ENCODE results near the gene CTSF. TPM values are rescaled to one million over a fixed set of nuclear protein-coding genes. Genes with fewer than 3 reads are reported as not detected.

CTSF gene
- total and polyA plus RNA-seq, 2 of the 13 experiments (the other 11 are each of a cell fraction or from before 2014, with no cell fraction given): not detected

GRCh38 chr11:66616379-66617154 lies 48.2 kb upstream of the CTSF start, which contains the start of gene RBM14 (continued):
- peak; percentile 41; the same call in 1 of the 2 replicates for TF ChIP-seq ZNF691 (CRISPR knock-in tag; IDR thresholded peaks at IDR 0.05; ENCODE audit: borderline replicate concordance, low read depth)
- TF ChIP-seq ZNF510 (CRISPR knock-in tag; IDR thresholded peaks at IDR 0.05; ENCODE audit: low read depth): peak; percentile 56; the same call in 1 of the 2 replicates
- TF ChIP-seq LCORL (IDR thresholded peaks at IDR 0.05): no peak
- peak; percentile 37 for TF ChIP-seq LCORL (CRISPR knock-in tag; IDR thresholded peaks at IDR 0.05)
- peak; percentile 67 for TF ChIP-seq BRD4 (CRISPR knock-in tag; IDR thresholded peaks at IDR 0.05)
- TF ChIP-seq POLR2A (IDR thresholded peaks at IDR 0.05; ENCODE audit: insufficient read depth in 1 of 2, low read depth in 2 of 2, low read length in 2 of 2): peak; percentile 99
- 0 out of 2 replicates have a peak, but pooled peaks have one; percentile 1 for TF ChIP-seq SIX4 (CRISPR knock-in tag; IDR thresholded peaks at IDR 0.05)
- TF ChIP-seq THYN1 (CRISPR knock-in tag; IDR thresholded peaks at IDR 0.05; ENCODE audit: borderline replicate concordance, low read depth): no peak
- 0 out of 2 replicates have a peak, but pooled peaks have one; percentile 9 for TF ChIP-seq NFKBIZ (CRISPR knock-in tag; IDR thresholded peaks at IDR 0.05)
- TF ChIP-seq ZNF512B (CRISPR knock-in tag; IDR thresholded peaks at IDR 0.05; ENCODE audit: borderline replicate concordance): no peak; the same call in 1 of the 2 replicates
- TF ChIP-seq DRAP1 (CRISPR knock-in tag; IDR thresholded peaks at IDR 0.05): peak; percentile 91
- peak; percentile 67; the same call in 1 of the 2 replicates for TF ChIP-seq RFX5 (IDR thresholded peaks at IDR 0.05; ENCODE audit: low read depth, low read length)
- TF ChIP-seq CENPT (CRISPR knock-in tag; IDR thresholded peaks at IDR 0.05; ENCODE audit: low read depth): 0 out of 2 replicates have a peak, but pooled peaks have one; percentile 48
- peak; percentile 79; the same call in 1 of the 2 replicates for TF ChIP-seq ZNF777 (CRISPR knock-in tag; IDR thresholded peaks at IDR 0.05)
- TF ChIP-seq ZNF616 (CRISPR knock-in tag; IDR thresholded peaks at IDR 0.05; ENCODE audit: low read depth): peak; percentile 57
- TF ChIP-seq IRF2 (CRISPR knock-in tag; IDR thresholded peaks at IDR 0.05): peak; percentile 71
- TF ChIP-seq ZNF142 (CRISPR knock-in tag; IDR thresholded peaks at IDR 0.05): peak; percentile 87
- 0 out of 2 replicates have a peak, but pooled peaks have one; percentile 22 for TF ChIP-seq ZNF44 (CRISPR knock-in tag; IDR thresholded peaks at IDR 0.05)
